Measurements from ENCODE around the gene USP6NL.

The USP6NL gene

DNA sequence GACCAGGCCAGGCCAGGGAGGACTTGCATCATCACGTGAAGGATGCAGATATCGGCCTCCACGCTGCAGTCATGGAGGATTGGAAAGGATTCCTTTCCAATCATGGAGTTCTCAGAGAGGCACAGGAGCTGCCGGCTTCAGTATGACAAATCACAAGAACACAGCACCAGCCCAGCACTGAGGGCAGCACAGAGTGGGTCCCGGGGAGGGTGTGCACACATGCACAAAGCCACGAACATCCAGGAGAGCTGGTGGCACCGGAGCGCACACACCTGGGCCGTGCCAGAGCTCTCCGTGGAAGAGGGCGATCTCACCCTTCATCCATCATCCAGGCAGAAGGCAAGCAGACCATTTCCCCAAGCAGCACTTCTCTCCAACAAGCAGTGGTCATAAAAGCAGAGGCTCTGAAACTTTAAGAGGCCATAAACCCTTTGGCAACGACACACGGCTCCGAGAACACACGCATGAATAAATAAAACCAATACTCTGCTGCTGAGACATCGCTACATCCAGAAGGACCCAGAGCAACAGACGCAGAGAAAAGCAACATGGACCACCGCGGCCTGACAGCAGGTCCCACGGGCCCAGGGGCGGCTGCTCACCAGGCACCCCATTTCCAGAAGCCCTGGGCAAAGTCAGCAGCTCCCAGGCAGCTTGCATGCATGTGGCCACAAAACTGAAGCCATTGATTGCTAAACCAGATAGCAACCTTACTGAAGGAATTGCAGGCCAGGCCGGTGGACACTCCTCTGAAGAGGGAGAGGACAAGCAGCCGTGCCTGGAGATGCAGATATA lies 180.8 kb downstream of the USP6NL start:
- no peak for DNase-seq (ENCODE audit: low read depth)
- TF ChIP-seq, protein P1, sequence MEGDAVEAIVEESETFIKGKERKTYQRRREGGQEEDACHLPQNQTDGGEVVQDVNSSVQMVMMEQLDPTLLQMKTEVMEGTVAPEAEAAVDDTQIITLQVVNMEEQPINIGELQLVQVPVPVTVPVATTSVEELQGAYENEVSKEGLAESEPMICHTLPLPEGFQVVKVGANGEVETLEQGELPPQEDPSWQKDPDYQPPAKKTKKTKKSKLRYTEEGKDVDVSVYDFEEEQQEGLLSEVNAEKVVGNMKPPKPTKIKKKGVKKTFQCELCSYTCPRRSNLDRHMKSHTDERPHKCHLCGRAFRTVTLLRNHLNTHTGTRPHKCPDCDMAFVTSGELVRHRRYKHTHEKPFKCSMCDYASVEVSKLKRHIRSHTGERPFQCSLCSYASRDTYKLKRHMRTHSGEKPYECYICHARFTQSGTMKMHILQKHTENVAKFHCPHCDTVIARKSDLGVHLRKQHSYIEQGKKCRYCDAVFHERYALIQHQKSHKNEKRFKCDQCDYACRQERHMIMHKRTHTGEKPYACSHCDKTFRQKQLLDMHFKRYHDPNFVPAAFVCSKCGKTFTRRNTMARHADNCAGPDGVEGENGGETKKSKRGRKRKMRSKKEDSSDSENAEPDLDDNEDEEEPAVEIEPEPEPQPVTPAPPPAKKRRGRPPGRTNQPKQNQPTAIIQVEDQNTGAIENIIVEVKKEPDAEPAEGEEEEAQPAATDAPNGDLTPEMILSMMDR (conservative IDR thresholded peaks at IDR 0.05; ENCODE audit: control insufficient read depth, insufficient read depth, low read depth, low read length): no peak
- H3K4me3 ChIP-seq (ENCODE audit: control insufficient read depth, low read depth, low read length): no peak overlapping the region

DNA sequence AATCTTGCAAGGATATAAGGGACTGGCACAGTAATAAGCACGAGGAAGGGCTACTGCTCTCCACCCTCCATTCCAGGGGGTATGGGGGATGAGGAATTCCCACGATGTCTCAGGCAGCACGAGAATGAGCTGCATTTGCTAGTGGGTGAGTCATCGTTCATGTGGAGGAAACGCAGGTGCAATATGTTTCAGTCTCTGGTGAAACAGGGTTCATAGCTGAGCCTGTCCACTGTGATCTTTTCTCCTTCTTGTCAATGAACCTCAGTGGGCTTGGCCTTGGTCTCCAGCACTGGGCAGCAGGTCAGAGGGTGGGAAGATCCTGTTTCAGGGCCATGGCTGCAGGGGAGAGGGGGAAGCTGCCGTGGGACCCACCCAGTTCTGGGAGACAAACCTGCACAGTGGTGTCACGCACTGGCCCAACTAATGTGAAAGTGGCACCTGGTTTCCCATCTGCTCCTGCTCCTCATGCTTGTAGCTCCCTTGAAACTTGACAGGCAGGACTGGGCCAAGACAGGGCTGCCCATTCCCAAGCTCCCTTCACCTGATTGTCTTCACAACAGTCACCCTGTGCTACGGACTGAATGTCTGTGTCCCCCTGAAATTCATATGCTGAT lies 181.9 kb downstream of the USP6NL start:
- TF ChIP-seq, protein P1 (conservative IDR thresholded peaks at IDR 0.05; ENCODE audit: control insufficient read depth, insufficient read depth, low read depth, low read length): no peak
- no peak for DNase-seq (ENCODE audit: low read depth)
- no peak overlapping the region for H3K4me3 ChIP-seq (ENCODE audit: control insufficient read depth, low read depth, low read length)

DNA sequence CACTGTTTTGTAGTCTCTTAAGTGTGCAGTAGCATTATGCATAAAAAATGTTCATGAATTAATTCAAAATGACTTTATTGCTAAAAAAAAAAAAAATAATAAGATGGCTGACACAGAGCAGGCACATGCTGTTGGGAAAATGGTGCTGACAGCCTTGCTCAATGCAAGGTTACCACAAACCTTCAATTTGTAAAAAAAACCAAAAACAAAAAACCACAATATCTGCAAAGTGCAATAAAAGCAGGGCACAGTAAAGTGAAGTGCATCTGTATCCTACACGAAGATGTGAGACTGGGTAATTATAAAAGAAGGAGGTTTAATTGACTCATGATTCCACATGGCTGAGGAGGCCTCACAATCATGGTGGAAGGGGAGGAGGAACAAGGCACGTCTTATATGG lies 185.8 kb downstream of the USP6NL start:
- DNase-seq (ENCODE audit: low read depth): no peak
- TF ChIP-seq, protein P1 (conservative IDR thresholded peaks at IDR 0.05; ENCODE audit: control insufficient read depth, insufficient read depth, low read depth, low read length): no peak
- no peak overlapping the region for H3K4me3 ChIP-seq (ENCODE audit: control insufficient read depth, low read depth, low read length)

DNA sequence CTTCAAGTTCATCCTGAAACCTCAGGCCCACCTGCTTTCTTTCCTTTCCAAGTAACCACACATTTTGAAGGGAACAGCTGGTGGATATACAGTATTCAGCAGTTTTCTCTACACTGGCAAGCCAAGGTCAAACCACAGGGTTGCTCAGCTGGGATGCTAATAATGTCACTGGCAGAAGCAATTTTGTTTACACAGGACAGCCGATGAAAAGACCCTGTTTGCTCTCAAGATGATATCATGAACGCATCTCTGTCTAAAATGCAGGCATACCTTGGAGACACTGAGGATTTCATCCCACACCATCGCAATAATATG lies 186.2 kb downstream of the USP6NL start:
- H3K4me3 ChIP-seq (ENCODE audit: control insufficient read depth, low read depth, low read length): no peak overlapping the region
- TF ChIP-seq, protein P1 (conservative IDR thresholded peaks at IDR 0.05; ENCODE audit: control insufficient read depth, insufficient read depth, low read depth, low read length): no peak
- DNase-seq (ENCODE audit: low read depth): no peak

DNA sequence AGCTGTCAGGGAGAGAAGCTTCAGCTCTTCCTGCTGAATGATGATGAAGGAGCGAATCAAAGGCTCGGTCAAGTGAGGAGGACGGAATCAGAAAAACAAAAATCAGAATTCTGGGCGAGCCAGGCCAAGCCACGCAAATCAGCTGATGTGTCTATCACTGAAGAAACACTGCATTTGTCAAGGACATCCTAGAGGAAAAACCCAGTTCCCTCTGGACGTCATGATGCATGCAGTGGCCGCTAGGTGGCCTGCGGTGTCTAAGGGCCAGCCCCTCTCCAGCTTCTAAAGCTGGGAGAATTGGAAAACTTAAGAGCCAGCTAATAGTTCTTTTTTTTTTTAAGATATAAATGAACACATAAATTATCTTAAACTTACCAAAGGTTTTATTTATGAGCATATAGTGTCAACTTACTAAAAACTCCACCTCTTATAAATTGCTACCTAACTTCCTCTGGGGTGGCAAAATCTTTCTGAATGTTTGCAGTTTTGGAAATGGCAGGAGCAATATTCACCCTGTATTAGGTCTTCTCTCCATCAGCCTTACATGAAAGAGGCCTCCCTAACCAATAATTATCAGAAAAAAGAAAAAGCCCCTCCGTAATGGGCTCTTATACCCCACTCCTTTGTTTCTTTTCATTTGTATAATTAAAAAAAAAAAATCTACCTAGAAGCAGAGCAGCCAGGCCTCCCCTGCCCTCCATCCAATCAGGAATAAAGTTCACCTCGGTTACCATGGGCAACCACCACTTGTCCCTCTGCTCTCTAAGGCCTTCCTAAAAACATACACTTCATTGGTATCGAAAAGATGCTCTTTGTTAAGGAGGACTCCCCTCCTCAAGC lies 186.8 kb downstream of the USP6NL start:
- H3K4me3 ChIP-seq (ENCODE audit: control insufficient read depth, low read depth, low read length): no peak overlapping the region
- TF ChIP-seq, protein P1 (conservative IDR thresholded peaks at IDR 0.05; ENCODE audit: control insufficient read depth, insufficient read depth, low read depth, low read length): peak; percentile 78
- DNase-seq (ENCODE audit: low read depth): peak; percentile 52

DNA sequence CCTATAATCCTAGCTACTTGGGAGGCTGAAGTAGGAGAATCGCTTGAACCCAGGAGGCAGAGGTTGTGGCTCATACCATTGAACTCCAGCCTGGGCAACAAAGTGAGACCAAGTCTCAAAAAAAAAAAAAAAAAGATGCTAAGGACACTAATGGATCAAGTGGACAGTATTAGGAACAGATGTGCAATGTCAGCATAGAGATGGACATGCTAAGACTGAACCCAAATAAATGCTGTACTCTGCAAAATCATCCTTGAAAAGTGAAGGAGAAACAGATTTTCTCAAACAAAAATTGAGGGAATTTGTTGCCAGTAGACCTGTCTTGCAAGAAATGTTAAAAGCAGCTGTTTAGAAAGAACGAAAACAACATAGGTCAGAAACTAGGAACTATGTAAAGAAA lies 194.5 kb downstream of the USP6NL start:
- DNase-seq (ENCODE audit: low read depth): no peak
- no peak overlapping the region for H3K4me3 ChIP-seq (ENCODE audit: control insufficient read depth, low read depth, low read length)
- TF ChIP-seq, protein P1 (conservative IDR thresholded peaks at IDR 0.05; ENCODE audit: control insufficient read depth, insufficient read depth, low read depth, low read length): no peak

Data from fibroblast of mammary gland (primary cell).